ENCODE results near the gene COQ2.

- TF ChIP-seq, protein P1, sequence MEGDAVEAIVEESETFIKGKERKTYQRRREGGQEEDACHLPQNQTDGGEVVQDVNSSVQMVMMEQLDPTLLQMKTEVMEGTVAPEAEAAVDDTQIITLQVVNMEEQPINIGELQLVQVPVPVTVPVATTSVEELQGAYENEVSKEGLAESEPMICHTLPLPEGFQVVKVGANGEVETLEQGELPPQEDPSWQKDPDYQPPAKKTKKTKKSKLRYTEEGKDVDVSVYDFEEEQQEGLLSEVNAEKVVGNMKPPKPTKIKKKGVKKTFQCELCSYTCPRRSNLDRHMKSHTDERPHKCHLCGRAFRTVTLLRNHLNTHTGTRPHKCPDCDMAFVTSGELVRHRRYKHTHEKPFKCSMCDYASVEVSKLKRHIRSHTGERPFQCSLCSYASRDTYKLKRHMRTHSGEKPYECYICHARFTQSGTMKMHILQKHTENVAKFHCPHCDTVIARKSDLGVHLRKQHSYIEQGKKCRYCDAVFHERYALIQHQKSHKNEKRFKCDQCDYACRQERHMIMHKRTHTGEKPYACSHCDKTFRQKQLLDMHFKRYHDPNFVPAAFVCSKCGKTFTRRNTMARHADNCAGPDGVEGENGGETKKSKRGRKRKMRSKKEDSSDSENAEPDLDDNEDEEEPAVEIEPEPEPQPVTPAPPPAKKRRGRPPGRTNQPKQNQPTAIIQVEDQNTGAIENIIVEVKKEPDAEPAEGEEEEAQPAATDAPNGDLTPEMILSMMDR (IDR thresholded peaks at IDR 0.05) = no peak
- no peak for TF ChIP-seq POLR2A (IDR thresholded peaks at IDR 0.05)
These were observed 53.7 kb downstream of the COQ2 start for GRCh38 chr4:83230928-83231327.
